CD4-positive, alpha-beta T cell treated with Interleukin-17A for 4 hours (primary cell): ENCODE measurements around the gene PBLD.
"Not testable (repeated sequence)": the region's sequence is repeated elsewhere in the genome, so short reads cannot be mapped to it uniquely, and the experiment has no call there.

Source experiments
- DNase-seq: peaks from one replicate; pipeline ENCODE4 v3.0.0-alpha.2; 2020; ENCODE audit warnings: mixed read lengths

PBLD gene

DNA sequence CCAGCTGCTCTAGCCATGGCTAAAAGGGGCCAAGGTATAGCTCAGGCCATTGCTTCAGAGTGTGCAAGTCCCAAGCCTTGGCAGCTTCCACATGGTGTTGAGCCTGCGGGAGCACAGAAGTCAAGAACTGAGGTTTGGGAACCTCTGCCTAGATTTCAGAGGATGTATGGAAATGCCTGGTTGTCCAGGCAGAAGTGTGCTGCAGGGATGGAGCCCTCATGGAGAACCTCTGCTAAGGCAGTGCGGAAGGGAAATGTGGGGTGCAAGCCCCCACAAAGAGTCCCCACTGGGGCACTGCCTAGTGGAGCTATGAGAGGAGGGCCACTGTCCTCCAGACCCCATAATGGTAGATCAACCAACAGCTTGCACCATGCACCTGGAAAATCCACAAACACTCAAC lies 54.9 kb downstream of the PBLD start:
- DNase-seq = not testable (repeated sequence)

GRCh38 chr10:68276224-68276623 lies 56.5 kb downstream of the PBLD start:
- DNase-seq = no peak

- no peak for DNase-seq
Measured at GRCh38 chr10:68275600-68276126, 57.1 kb downstream of the PBLD start.

GRCh38 chr10:68272833-68273232 lies 59.9 kb downstream of the PBLD start:
- no peak for DNase-seq

- no peak for DNase-seq
Measured at GRCh38 chr10:68271196-68271882, 61.4 kb downstream of the PBLD start.

GRCh38 chr10:68269562-68270290 lies 63.0 kb downstream of the PBLD start:
- DNase-seq = no peak

DNA sequence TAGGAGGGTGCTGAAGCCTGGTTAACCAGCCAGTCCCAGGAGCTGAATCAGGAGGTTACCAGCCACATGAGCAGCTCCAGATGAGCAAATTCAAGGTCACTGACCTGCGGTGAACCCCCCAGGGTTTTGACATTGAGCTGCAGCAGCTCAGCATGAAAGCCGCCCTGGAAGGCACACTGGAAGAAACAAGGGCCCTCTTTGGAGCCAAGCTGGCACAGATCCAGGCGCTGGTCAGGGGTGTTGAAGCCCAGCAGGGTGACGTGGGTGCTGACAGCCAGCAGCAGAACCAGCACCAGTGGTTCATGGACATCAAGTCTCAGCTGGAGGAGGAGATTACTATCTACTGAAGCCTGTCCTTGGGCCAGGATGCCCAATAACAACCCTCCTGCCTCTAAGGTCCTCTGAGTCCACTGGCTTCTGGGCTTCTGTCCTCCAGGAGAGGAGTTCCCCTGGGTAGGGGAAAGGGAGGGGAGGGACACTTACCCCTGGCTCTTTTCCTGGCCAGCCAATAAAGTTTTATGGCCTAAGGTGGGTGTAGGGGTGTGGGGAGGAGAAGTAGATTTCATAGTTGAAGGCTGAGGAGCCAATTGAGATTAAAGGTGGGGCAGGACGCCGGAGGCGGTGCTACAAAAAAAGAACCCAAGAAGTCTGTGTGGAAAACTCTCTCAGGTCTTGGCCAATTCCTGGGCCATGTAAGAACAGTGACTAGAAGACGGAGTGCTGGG lies 71.4 kb downstream of the PBLD start:
- no peak for DNase-seq

GRCh38 chr10:68253346-68253745 lies 79.4 kb downstream of the PBLD start:
- DNase-seq = no peak

- DNase-seq = no peak
Measured at GRCh38 chr10:68251625-68252495, 80.9 kb downstream of the PBLD start.

DNA sequence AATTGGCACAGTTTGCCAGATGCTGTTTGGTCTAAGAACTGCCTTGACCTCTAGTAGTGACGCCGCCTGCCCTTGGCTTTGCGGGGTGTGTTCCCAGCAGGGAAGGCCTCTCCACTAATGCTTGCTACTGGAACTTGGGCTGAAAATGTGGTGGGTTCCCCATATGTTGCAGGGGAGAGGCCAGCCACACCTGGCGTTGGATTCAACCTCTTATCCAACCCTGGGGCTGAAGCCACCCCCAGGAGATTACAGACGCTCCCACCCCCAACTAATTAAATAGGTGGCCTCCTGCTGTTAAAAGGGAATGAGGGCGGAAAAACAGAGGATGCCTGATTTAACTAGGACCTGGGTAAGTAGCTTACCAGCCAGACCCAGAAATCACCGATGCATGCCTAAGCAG lies 81.6 kb downstream of the PBLD start:
- DNase-seq = no peak

DNA sequence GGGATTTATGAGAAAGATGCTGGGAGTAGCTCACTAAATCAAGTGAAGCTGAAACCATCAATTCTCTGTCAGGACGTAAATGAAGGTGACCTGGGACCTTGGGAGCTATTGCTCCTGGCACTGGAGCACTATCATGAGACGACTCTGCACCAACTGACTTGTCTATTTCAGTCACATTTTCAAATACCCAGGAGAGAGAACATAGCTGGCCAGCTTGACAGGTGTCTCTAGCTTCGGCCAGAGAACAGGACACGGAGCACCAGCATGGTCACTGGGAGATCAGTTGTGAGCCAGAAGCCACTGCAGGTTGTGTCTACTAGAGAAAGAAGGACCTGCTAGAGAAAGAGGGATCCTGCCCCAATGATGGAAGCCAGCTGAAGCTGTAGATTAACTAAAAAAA lies 83.4 kb downstream of the PBLD start:
- DNase-seq = no peak

DNA sequence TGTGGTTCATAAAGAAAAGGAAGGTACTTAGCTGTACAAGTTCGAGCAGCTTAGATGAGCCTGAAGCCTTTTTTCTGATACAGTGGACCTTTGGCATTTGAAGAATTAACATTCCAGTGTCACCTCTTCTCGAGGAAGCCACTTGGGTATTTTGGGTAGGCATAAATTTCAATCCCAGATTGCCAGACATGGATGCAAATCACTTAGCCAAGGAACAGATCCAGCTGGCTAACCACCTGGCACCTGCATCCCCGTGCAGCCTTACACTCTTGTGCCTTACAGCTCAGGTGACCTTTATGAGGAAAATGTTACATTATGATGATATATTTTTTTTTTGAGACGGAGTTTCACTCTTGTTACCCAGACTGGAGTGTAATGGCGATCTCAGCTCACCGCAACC lies 84.8 kb downstream of the PBLD start:
- DNase-seq = no peak

DNA sequence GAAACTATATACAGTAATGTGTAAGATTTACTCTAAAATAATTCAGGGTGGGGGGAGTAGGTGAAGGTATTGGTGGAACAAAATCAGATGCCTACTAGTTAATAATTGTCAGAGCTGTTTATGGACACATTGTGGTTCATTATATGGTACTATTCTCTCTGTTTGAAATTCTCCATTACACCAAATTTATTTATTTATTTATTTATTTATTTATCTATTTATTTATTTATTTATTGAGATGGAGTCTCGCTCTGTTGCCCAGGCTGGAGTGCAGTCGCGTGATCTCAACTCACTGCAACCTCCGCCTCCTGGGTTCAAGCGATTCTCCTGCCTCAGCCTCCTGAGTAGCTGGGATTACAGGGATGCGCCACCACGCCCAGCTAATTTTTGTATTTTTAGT lies 86.3 kb downstream of the PBLD start:
- DNase-seq = not testable (repeated sequence)

DNA sequence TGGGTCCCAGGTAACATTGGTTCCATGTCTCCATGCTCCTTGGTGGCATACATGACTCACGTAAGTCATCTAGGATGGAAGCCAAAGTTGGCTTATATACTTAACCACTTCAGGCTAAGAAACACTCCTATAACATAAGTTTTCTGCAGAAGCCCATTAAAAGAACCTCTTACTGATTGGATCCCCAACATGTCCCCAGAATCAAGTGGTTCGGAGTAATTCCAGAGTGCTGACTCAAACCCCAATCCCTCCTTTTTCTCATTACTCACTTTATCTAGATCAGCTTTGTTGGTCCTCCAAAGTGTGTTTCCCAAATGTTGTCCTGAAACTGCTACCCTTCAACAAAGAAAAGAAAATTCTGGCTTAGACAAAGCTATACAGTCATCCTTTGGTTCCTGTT lies 90.7 kb downstream of the PBLD start:
- DNase-seq = no peak

- DNase-seq = no peak
Measured at GRCh38 chr10:68239596-68240150, 93.1 kb downstream of the PBLD start.

DNA sequence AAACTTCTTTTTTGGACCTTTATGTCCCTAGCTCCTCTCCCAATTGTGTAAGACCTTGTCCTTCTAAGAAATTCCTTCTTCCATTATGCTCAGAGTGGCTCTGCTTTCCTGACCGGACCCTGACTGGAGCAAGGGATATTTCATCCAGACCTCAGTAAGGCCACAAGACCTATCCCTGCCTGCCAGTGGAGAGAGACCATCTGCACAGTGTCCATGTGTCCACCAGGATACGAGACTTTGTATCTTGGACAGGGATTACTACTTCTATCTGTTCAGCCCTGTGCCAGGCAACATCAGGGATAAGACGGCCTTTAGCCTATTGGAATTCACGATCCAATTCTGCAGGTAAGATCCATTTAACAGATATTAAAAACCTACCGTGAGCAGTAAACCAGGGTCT lies 93.7 kb downstream of the PBLD start:
- no peak for DNase-seq

DNA sequence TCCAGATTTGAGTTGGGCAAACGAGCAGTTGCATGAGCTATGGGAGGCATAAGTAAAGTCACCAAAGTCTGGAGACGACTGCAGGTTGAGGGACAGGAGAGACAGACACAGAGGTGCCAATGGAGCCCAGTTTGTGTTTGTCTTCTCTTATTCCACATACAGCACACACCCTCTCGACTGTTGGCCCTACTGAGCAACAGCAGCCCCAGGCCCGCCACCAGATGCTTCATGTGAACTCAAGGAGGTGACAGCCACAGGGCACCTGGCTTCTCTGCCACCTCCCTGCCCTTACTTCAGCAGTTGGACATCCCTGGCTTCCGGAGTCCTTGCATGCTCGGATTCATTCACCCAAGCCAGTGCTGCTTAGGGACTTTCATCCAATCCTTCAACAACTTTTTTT lies 94.4 kb downstream of the PBLD start:
- no peak for DNase-seq

DNA sequence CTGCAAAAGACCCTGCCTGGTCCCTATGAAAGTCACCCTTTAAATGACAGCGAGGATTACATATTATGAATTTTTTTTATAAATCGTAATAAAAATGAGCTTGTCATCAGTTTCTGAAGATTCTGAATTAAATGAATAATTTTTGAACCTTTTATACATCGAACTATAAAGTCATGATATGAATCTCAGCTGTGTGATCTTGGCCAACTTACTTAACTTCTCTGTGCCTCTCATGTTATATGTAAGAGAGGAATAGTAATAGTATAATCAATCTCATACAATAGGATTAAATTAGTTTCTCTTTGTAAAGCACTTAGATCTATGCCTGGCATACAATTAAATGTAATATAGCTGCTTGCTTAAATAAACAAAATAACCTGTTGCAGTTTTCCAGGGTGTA lies 95.6 kb downstream of the PBLD start:
- DNase-seq = no peak

- no peak for DNase-seq
Measured at GRCh38 chr10:68235581-68235980, 97.1 kb downstream of the PBLD start.

- DNase-seq = no peak
Measured at GRCh38 chr10:68235111-68235510, 97.6 kb downstream of the PBLD start.

GRCh38 chr10:68233046-68233445 lies 99.7 kb downstream of the PBLD start:
- DNase-seq = no peak
